GM18868 (cell line): ENCODE data around the gene NCOA3.
A peak's percentile ranks its signal among the peaks of the same experiment; 100 is the strongest.
"Not testable (repeated sequence)": the region's sequence is repeated elsewhere in the genome, so short reads cannot be mapped to it uniquely, and the experiment has no call there.

Source experiments
- ATAC-seq: cut with Tn5 transposase; IDR thresholded peaks from one replicate; pipeline ENCODE4 v1.9.1; 2021; ENCODE audit warnings: mild to moderate bottlenecking, moderate library complexity; ENCODE audit not compliant: unreplicated experiment

Gene NCOA3

DNA sequence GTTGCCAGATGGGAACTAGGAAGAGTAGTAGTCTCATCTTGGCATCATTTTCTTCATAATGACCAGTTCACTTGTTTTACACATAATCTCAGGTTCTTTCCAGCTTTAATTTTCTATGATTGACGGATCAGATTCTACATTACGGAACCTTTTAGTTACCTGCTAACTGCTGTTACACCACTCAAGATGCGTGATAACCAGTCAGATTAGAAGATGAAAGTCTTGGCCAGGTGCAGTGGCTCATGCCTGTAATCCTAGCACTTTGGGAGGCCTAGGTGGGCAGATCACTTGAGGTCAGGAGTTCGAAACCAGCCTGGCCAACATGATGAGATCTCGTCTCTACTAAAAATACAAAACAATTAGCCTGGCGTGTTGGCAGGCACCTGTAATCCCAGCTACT, 92.5 kb downstream of the NCOA3 start:
- no peak for ATAC-seq

- ATAC-seq, result not testable (repeated sequence)
Observed at GRCh38 chr20:47595138-47595537, 93.5 kb downstream of the NCOA3 start.

DNA sequence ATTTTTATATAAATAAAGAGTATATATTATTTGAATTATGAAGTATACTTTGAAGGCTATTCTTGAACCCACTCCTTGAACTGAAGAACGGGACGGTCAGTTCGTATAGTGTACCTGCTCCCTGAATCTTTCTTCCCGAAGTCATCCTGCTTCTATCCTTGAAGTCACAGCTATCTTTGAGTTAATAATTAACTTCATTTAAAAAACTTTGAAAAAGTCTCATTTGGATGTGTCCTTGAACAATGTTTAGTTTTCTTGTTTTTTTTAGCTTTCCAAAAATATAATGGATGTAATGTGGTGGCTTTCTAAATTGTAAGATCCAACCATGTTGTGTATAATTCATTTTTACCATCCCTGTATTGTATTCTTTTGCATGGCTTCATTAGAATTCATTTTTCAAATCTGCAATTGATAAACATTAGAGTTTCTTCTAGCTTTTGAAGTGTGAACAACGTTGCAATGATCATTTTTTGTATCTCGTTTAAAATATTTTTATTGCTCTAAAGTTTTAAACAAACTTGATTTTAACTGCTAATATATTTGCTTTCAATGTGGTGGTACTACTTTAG, 94.4 kb downstream of the NCOA3 start:
- ATAC-seq, result no peak

- ATAC-seq, result no peak
Observed at GRCh38 chr20:47597090-47597489, 95.4 kb downstream of the NCOA3 start.

- no peak for ATAC-seq
Observed at GRCh38 chr20:47598911-47599744, 97.4 kb downstream of the NCOA3 start.

DNA sequence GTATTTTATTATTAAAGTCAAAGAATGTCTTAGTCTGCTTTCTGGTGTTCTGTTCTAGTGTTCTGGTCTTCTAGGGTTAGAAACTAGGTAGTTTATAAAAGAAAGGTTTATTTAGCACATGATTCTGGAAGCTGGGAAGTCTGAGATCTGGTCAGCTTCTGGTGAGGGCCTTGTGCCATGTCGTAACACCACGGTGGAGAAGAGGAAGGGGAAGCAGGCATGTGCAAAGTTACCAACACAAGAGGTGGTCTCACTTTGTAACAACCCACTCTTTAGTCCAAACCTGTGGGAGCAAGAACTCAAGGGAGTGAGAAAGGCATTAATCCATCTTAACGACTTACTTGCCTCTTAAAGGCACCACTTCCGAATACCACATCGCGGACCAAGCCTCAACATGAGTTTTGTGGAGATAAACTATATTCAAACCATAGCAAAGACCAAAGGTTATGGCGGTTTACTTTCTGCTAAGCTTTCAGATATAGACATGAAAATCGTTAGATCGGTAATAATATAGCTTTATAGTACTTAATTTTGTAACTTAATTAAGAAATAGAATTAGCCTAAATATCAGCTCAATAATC, 99.4 kb downstream of the NCOA3 start:
- ATAC-seq, result no peak

DNA sequence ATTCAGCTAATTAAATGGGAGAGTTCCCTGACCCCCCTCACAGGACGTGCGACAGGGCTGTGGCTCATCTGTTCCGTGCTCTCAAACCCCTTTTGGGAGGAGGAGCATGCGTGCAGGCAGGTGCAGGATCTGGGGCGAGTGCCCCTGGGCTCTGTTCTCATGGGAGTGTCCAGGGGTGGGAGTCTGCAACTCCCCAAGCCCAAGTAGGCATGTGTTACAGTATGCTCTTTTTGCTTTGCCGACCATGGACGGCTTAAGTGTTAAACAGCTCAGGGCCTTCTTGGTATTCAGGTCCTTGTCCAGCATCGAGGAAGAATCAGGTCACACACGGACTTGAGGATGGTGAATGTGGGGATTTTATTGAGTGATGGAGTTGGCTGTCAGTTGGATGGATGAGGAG, 101.6 kb downstream of the NCOA3 start:
- no peak for ATAC-seq

DNA sequence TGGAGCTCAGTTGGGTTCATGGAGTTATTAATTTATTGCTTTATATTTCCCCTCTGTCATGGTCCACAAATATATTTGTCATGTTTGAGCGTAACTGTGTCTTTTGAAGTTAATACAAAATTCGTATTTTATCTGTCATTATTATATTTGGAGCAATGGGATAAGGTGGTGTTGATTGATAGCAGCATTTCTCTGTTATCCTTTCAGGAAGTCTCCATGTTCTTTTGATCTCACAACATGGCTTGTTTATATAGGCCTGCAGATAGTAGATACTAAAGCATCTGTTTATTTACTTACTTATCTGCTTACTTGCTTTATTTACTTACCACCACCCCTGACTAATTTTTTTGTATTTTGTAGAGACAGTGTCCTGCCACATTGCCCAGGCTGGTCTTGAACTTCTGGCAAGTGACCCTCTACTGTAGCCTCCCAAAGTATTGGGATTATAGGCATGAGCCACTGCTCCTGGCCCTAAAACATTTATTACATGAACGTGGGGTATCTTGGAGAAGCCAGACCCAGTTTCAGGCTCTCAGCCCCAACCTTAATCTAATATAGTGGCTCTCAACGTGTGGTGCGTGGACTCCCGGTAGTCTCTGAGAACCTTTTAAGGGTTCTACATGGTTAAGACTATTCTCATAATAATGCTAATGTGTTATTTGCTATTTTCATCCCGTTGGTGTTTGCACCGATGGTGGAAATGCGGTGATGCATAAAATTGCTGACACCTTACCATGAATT, 104.2 kb downstream of the NCOA3 start:
- no peak for ATAC-seq

DNA sequence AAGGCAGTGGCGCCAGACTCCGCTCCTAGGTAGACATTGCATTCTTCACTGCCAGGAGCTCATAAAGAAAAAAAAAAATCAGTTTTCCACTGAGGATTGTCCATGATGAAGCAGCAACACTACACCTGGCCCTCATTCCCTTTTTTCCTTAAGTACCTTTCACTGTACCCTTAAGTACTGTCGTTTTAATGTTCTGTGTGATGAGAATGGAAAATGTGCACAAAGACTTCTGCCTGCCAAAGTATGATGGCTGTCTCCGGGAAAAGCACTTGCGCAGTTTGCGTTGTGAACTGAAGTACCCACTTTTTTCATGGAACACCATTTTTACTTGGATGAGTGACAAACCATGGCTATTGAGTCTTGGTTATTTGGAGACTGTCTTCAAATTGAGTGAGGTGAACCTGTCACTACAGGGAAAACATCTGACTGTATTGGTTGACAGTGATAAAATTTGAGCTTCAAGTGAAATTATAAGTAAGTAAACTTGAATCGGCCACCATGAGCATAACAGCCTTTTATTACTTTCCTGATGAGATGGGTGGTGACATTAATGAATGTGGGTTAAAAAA, 104.8 kb downstream of the NCOA3 start:
- ATAC-seq, result no peak

- ATAC-seq, result no peak
Observed at GRCh38 chr20:47606983-47607613, 105.4 kb downstream of the NCOA3 start.

- no peak for ATAC-seq
Observed at GRCh38 chr20:47609001-47609400, 107.3 kb downstream of the NCOA3 start.

DNA sequence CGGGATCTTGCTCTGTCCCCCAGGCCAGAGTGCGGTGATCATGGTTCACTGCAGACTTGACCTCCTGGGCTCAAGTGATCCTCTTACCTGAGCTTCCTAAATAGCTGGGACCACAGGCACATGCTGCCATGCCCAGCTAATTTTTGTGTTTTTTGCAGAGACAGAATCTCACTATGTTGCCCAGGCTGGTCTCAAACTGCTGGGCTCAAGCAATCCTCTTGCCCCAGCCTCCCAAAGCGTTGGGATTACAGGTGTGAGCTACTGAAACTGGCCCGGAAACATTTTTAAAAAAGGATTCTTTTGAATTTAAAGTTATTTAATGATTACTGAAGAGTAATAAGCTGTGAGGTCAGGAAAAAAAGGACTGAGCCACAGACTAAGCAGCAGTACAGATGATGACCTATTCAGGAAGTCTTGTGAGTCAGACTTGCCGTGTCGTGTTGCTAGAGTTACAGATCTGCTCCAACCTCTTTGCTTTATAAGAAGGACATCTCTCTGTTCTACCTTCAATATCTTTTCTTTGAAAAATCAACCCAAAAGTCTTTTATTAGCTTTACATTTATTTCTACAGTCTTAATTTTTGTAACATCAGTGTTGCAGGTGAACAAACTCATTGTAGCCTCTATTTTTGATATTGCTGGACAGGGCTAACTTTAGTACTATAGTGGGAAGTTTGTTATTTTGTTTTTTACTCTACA, 108.7 kb downstream of the NCOA3 start:
- peak; percentile 50 for ATAC-seq

GRCh38 chr20:47610945-47611250, 109.2 kb downstream of the NCOA3 start:
- ATAC-seq, result no peak

DNA sequence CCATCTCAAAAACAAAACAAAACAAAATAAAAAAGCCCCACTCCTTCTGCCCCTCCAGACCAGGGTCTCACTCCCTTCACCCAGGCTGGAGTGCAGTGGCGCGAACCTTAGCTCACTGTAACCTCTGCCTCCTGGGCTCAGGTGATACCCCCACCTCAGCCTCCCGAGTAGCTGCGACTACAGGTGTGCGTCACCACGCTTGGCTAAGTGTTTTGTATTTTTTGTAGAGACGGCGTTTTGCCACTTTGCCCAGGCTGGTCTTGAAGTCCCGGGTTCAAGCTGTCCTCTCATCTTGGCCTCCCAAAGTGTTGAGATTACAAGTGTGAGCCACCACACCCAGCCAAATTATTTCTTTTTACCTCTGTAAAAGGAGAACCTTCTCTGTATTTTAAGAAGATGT, 110.1 kb downstream of the NCOA3 start:
- ATAC-seq, result no peak

- ATAC-seq, result no peak
Observed at GRCh38 chr20:47612670-47613069, 111.0 kb downstream of the NCOA3 start.

GRCh38 chr20:47614703-47615309, 113.1 kb downstream of the NCOA3 start:
- ATAC-seq, result no peak

DNA sequence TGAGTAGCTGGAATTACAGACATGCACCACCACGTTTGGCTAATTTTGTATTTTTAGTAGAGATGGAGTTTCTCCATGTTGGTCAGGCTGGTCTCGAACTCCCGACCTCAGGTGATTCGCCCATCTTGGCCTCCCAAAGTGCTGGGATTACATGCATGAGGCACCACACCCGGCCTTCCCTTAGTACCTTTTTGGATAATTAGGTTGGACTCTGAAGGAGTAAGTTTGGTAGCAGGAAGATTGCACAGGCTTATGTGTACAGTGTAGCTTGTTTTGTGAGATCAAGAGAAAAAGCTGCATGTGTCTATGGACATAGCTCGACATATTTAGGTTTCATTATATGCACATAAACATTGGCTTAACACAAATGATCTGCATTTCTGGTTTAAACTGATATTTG, 116.8 kb downstream of the NCOA3 start:
- ATAC-seq, result no peak

DNA sequence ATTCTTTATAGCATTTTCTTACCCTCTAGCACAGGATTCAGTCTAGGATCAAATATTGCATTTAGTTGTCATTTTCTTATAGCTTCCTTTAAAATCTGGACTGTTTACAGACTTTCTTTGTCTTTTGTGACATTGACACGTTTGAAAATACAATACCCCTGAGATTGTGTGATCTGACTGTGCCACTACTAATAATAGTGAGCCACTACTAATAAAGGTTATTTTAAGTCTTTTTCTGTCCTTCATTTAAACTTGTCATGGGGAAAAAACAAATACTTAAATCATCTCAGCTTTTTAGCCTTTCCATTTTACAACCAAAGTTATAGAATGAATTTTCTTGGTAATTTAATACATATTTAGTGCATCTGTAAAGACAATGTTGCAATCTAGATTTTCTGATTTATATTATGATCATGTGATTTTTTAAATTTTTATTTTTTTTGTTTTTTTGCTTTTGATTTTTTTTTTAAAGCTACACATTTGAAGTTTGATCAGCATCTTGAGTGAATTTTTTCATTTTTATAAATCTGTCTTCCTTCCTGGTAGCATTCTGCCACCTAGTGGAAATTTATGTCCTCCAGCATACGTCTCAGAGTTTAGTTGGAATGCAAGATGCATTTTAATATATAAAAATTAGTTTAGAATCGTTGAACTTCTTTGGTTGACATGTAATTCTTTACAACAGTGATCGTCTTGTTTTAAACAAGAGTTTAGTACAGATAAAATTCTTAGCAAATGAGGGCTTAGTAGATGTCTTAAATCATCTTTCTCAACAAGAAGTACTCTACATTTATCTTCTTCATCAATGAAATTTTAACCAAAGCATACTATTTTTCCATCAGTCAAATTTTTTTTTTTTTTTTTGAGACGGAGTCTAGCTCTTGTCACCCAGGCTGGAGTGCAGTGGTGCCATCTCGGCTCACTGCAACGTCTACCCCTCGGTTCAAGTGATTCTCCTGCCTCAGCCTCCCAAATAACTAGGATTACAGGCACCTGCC, 119.4 kb downstream of the NCOA3 start:
- ATAC-seq, result no peak
